ENCODE measurements around the gene LTB4R. TPM values are rescaled to one million over a fixed set of nuclear protein-coding genes. Genes with fewer than 3 reads are reported as not detected.

The LTB4R gene
- total and polyA plus RNA-seq, 9 of the 15 experiments (the other 6 are each of a cell fraction or from before 2014, with no cell fraction given): 0.38 to 10.5 (median 2.8) TPM

DNA sequence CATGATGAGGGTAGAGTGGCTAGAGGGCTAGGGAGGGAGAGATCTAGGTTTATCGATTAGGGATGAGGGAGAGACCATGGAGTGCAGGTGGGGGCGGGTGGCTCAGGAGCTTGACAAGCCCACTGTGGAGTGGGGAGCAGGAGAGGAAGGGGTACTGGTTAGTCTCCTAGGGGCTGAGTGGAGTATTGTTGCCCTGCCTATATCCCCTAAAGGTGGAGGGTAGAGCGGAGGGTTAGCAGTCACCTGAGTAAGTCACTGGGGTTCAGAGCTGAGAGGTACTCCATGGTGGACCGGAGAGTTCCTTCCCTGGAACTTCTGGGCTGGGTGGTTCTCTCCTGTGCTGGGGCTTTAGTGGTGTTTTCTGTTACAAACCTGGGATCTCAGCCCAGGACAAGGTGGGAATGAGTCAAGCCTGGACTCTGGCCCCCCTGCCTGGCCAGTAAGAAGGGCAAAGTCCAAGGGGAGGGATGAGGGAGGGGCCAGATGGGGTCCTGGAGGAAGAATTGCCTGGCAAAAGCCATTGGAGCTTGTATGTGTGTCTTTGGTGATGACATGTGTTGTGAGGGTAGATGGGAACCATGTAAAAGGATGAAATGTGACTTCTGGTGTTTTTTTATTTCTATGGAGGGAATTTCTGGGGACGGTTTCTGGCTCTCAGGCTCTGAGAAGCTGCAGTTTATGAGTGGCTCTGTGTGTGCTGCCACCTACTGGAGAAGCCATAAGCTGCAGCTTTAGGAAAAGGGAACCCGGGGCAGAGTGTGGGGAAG lies 3.5 kb upstream of the LTB4R start, which contains the start of gene CIDEB:
CIDEB (minus strand) TSS at position 403 of the 767 bp plus-strand sequence; CDS start at position 284, 119 bp downstream.
- Histone ChIP-seq H3K9ac (ENCODE audit: insufficient read depth in 1 of 2, low read depth in 2 of 2, low read length in 2 of 2) (0 out of 4 replicates have a peak within 1 kb of the TSS, but pooled peaks of 1 of the 2 experiments have one; percentile 7), H3K27me3 (ENCODE audit: control insufficient read depth in 2 of 2, insufficient read depth in 2 of 2, low read length in 2 of 2) (no peaks in the 10 kb centered on the region), H4K20me1 (replicated peaks; ENCODE audit: control insufficient read depth, insufficient read depth, low read length) (no peaks in the 10 kb centered on the region), H3K4me3 (no peak within 1 kb of the TSS), H2AFZ (ENCODE audit: low read depth, low read length) (no peak within 1 kb of the TSS), H3K4me1 (replicated peaks in 1 of 2; ENCODE audit: control insufficient read depth in 2 of 2, insufficient read depth in 2 of 2, low read length in 2 of 2) (peaks cover 0 to 4% of the 10 kb centered on the region in 2 experiments; a peak in 2 of 5 replicates), H3K4me2 (ENCODE audit: insufficient read depth, low read length) (no peak within 1 kb of the TSS), H3K79me2 (ENCODE audit: control insufficient read depth, insufficient read depth, low read length) (no peaks in the 10 kb centered on the region), H3K9me1 (ENCODE audit: control insufficient read depth, insufficient read depth, low read length) (no peaks in the 10 kb centered on the region), H3K9me3 (replicated peaks; ENCODE audit: control insufficient read depth, insufficient read depth, low read depth, low read length) (no peaks in the 10 kb centered on the region), H3K36me3 (ENCODE audit: control insufficient read depth, insufficient read depth, low read length) (peaks cover 71% of the 10 kb centered on the region; the same call in 2 of the 3 replicates), H3K27ac (ENCODE audit: extremely low read depth, low read depth, low read length) (no peak within 1 kb of the TSS)
- WGBS (ENCODE audit: insufficient coverage, low coverage, missing lambda C conversion rate): 51% methylated on average over 5 of the region's 6 CpGs
- ATAC-seq: peak; percentile 92
- CTCF ChIA-PET (ENCODE audit: low intra/inter-chr PET ratio): interaction anchor here (1.2 kb wide), 1 partner anchor 65 kb away, joined by 5 read pairs; the partner anchor contains the start of gene TINF2
- peak; percentile 82 for FAIRE-seq
- in situ Hi-C loops (cut with MboI) (no loop called here), intact Hi-C loops (cut with micrococcal nuclease) (no loop called here)
- BruUV-seq (replicated peaks): no TSS peak
- POLR2A ChIA-PET: interaction anchor here (0.5 to 1.8 kb wide), 11 partner anchors 8 to 468 kb away, joined by 3 to 6 read pairs (median 3); partner anchors contain the start of gene TINF2
- peak; percentile 42 to 62 (median 52) for DNase-seq (ENCODE audit: extremely low read depth in 1 of 4, low spot score in 3 of 4)
- TF ChIP-seq, protein P1, sequence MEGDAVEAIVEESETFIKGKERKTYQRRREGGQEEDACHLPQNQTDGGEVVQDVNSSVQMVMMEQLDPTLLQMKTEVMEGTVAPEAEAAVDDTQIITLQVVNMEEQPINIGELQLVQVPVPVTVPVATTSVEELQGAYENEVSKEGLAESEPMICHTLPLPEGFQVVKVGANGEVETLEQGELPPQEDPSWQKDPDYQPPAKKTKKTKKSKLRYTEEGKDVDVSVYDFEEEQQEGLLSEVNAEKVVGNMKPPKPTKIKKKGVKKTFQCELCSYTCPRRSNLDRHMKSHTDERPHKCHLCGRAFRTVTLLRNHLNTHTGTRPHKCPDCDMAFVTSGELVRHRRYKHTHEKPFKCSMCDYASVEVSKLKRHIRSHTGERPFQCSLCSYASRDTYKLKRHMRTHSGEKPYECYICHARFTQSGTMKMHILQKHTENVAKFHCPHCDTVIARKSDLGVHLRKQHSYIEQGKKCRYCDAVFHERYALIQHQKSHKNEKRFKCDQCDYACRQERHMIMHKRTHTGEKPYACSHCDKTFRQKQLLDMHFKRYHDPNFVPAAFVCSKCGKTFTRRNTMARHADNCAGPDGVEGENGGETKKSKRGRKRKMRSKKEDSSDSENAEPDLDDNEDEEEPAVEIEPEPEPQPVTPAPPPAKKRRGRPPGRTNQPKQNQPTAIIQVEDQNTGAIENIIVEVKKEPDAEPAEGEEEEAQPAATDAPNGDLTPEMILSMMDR (IDR thresholded peaks at IDR 0.05 in 2 of 3, conservative IDR thresholded peaks at IDR 0.05 in 1 of 3; ENCODE audit: insufficient read depth in 2 of 3, low read depth in 1 of 3, low read length in 3 of 3): peak; percentile 71 to 80 (median 72)
- TF ChIP-seq SAP30 (IDR thresholded peaks at IDR 0.05; ENCODE audit: borderline replicate concordance, insufficient read depth, low read depth, low read length, poor library complexity, severe bottlenecking): no peak
- TF ChIP-seq ASH1L (IDR thresholded peaks at IDR 0.05; ENCODE audit: borderline replicate concordance, low read depth, partially characterized antibody): no peak
- TF ChIP-seq ATF6 (CRISPR knock-in tag; IDR thresholded peaks at IDR 0.05): no peak
- peak; percentile 6; the same call in 1 of the 2 replicates for TF ChIP-seq CREM (IDR thresholded peaks at IDR 0.05; ENCODE audit: low read depth)
- no peak for TF ChIP-seq ZNF140 (CRISPR knock-in tag; IDR thresholded peaks at IDR 0.05)
- TF ChIP-seq NFXL1 (CRISPR knock-in tag; IDR thresholded peaks at IDR 0.05): no peak
- 0 out of 2 replicates have a peak, but pooled peaks have one; percentile 19 for TF ChIP-seq ZNF263 (CRISPR knock-in tag; IDR thresholded peaks at IDR 0.05; ENCODE audit: borderline replicate concordance)
- TF ChIP-seq, protein P2, sequence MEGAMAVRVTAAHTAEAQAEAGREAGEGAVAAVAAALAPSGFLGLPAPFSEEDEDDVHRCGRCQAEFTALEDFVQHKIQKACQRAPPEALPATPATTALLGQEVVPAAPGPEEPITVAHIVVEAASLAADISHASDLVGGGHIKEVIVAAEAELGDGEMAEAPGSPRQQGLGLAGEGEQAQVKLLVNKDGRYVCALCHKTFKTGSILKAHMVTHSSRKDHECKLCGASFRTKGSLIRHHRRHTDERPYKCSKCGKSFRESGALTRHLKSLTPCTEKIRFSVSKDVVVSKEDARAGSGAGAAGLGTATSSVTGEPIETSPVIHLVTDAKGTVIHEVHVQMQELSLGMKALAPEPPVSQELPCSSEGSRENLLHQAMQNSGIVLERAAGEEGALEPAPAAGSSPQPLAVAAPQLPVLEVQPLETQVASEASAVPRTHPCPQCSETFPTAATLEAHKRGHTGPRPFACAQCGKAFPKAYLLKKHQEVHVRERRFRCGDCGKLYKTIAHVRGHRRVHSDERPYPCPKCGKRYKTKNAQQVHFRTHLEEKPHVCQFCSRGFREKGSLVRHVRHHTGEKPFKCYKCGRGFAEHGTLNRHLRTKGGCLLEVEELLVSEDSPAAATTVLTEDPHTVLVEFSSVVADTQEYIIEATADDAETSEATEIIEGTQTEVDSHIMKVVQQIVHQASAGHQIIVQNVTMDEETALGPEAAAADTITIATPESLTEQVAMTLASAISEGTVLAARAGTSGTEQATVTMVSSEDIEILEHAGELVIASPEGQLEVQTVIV (CRISPR knock-in tag; IDR thresholded peaks at IDR 0.05; ENCODE audit: borderline replicate concordance): no peak
- no peak for TF ChIP-seq ZNF449 (CRISPR knock-in tag; IDR thresholded peaks at IDR 0.05)
- 0 out of 2 replicates have a peak, but pooled peaks have one; percentile 29 for TF ChIP-seq POLR2A (conservative IDR thresholded peaks at IDR 0.05)

Measured in K562 (cell line).